ENCODE measurements around the gene DARS1.

DNA sequence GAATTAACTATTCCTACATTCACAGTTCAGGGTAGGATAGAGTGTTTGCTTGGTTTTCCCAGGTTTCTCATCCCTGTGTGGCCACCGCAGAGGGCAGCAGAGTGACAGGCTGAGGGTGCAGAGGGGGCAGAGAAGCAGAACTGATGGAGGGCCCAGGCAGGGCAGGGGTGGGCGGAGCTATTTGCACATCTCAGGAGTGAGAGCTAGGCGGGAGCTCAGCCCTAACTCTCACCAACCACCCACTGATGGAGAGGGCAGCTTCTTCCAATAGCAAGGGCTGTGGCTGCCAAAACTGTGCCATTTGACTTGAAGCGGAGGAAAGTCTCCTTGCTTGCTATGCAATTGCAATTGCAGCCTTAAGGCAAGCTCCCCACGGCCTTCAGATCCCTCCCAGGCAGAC, 12.0 kb upstream of the DARS1 start:
- TF ChIP-seq, protein P1, sequence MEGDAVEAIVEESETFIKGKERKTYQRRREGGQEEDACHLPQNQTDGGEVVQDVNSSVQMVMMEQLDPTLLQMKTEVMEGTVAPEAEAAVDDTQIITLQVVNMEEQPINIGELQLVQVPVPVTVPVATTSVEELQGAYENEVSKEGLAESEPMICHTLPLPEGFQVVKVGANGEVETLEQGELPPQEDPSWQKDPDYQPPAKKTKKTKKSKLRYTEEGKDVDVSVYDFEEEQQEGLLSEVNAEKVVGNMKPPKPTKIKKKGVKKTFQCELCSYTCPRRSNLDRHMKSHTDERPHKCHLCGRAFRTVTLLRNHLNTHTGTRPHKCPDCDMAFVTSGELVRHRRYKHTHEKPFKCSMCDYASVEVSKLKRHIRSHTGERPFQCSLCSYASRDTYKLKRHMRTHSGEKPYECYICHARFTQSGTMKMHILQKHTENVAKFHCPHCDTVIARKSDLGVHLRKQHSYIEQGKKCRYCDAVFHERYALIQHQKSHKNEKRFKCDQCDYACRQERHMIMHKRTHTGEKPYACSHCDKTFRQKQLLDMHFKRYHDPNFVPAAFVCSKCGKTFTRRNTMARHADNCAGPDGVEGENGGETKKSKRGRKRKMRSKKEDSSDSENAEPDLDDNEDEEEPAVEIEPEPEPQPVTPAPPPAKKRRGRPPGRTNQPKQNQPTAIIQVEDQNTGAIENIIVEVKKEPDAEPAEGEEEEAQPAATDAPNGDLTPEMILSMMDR (IDR thresholded peaks at IDR 0.05; ENCODE audit: insufficient read depth, low read length, poor library complexity, severe bottlenecking), result peak; percentile 56
- TF ChIP-seq EZH2phosphoT487 (conservative IDR thresholded peaks at IDR 0.05; ENCODE audit: low read length), result no peak

Measured in SU-DHL-6 (cell line).